Thyroid gland (tissue), 4 donors: ENCODE data around the gene MRC2.

Experiments
- POLR2A ChIP-seq, 2 donors: fragments of 450-650 bp; IDR thresholded peaks; one replicate each; pipeline ENCODE4 v1.6.1; 2017; ENCODE audit warnings: antibody characterized with exemption in 2 of 2, mild to moderate bottlenecking in 2 of 2, moderate library complexity in 1 of 2
- TF ChIP-seq, protein P1 (sequence below), 6 experiments: fragments of 200-600 bp in 3 of 6; fragments of 450-650 bp in 3 of 6; sonication (generic) in 3 of 6; IDR thresholded peaks; one replicate each; pipeline ENCODE4 v1.5.1; 2016 to 2019; ENCODE audit warnings: antibody characterized with exemption in 6 of 6, mild to moderate bottlenecking in 2 of 6, inconsistent platforms in 1 of 6, moderate library complexity in 1 of 6

DNA sequence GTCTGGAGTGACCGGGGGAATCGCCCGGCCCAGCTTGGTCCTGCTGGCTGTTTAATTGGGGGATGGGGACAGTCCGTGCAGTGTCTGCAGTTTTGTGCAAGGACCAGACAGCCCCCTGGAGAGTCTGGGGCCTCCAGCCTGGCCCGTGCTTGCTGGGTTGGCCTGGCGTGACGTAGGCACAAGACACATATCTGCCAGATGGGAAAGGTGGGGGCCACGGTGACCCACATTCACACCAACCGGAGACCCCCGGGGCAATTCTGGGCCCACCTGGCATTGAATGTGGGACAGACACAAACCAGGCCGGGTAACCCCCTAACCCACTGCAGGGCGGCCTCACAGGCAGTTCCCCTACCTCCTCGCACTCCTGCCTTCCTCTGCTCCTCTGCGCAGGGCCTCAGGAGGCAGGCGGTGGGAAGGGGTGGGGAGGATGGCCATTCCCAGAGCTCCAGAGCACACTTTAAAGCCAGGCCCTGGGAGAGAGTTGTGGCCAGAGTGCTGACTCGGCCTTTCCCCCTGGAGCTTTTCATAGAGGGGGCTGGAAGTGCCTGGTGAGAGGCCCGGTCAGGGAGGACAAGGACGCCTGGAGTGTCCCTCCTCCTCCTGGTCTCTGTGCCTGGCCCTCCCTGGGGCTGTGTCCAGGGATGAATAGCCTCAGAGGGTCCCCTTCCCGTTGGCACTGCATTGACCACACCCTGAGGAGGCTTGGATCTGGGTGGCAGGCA, 1.5 kb downstream of the MRC2 start:
- no peak for TF ChIP-seq POLR2A (IDR thresholded peaks at IDR 0.05)
- TF ChIP-seq, protein P1, sequence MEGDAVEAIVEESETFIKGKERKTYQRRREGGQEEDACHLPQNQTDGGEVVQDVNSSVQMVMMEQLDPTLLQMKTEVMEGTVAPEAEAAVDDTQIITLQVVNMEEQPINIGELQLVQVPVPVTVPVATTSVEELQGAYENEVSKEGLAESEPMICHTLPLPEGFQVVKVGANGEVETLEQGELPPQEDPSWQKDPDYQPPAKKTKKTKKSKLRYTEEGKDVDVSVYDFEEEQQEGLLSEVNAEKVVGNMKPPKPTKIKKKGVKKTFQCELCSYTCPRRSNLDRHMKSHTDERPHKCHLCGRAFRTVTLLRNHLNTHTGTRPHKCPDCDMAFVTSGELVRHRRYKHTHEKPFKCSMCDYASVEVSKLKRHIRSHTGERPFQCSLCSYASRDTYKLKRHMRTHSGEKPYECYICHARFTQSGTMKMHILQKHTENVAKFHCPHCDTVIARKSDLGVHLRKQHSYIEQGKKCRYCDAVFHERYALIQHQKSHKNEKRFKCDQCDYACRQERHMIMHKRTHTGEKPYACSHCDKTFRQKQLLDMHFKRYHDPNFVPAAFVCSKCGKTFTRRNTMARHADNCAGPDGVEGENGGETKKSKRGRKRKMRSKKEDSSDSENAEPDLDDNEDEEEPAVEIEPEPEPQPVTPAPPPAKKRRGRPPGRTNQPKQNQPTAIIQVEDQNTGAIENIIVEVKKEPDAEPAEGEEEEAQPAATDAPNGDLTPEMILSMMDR (IDR thresholded peaks at IDR 0.05) = no peak
